SK-N-SH (cell line): ENCODE measurements around the gene AHCTF1. TPM values are rescaled to one million over a fixed set of nuclear protein-coding genes. Genes with fewer than 3 reads are reported as not detected.
"Not testable (repeated sequence)": the region's sequence is repeated elsewhere in the genome, so short reads cannot be mapped to it uniquely, and the experiment has no call there.

Experiments used
- CTCF ChIA-PET: fragments of 300-600, 350-600 bp; formaldehyde crosslinking; extraction: SDS; loops from one replicate; lab custom pipeline; 2021; lab: Yijun Ruan, JAX
- POLR2A ChIA-PET: fragments of 350-600 bp; sonication (Branson Sonifier 250); formaldehyde crosslinking; extraction: SDS; loops from one replicate; lab custom pipeline; 2020; ENCODE audit warnings: antibody characterized with exemption, inconsistent platforms; lab: Yijun Ruan, JAX
- DNase-seq: peaks from one replicate; pipeline ENCODE4 v3.0.0; 2012
- H2AFZ ChIP-seq: fragments of 200-600 bp; sonication (generic); 2 replicates; pipeline ENCODE4 v1.8.1; 2016; ENCODE audit warnings: antibody characterized with exemption, mild to moderate bottlenecking, low read depth
- H3F3A ChIP-seq: fragments of 200-600 bp; sonication (generic); replicated peaks from 2 replicates; pipeline ENCODE3; 2016; ENCODE audit warnings: antibody characterized with exemption, mild to moderate bottlenecking; ENCODE audit not compliant: insufficient read depth
- H3K27ac ChIP-seq, 2 experiments: fragments of 200-500 bp in 1 of 2; fragments of 200-600 bp in 1 of 2; sonication (Bioruptor generic) in 1 of 2; sonication (generic), shearing (Covaris generic) in 1 of 2; 2 replicates each; pipeline versions ENCODE4 v1.5.1 to v1.6.1; 2014 to 2016; ENCODE audit warnings: low read depth in 2 of 2, inconsistent platforms in 1 of 2, low read length in 1 of 2, mild to moderate bottlenecking in 1 of 2, mixed read lengths in 1 of 2
- H3K27me3 ChIP-seq: fragments of 200-600 bp; sonication (generic), shearing (Covaris generic); 2 replicates; pipeline ENCODE4 v1.6.1; 2016; ENCODE audit warnings: mixed run types; ENCODE audit not compliant: insufficient read depth
- H3K36me3 ChIP-seq, 2 experiments: fragments of 200-500 bp in 1 of 2; fragments of 200-600 bp in 1 of 2; sonication (Bioruptor generic) in 1 of 2; sonication (generic) in 1 of 2; replicated peaks in 1 of 2; 2 replicates each; pipeline versions ENCODE3 to v1.5.1; 2014 to 2016; ENCODE audit warnings: low read length in 1 of 2, mild to moderate bottlenecking in 1 of 2; ENCODE audit not compliant: insufficient read depth in 2 of 2, control insufficient read depth in 1 of 2
- H3K4me1 ChIP-seq, 2 experiments: fragments of 200-500 bp in 1 of 2; fragments of 200-600 bp in 1 of 2; sonication (Bioruptor generic) in 1 of 2; sonication (generic), shearing (Covaris generic) in 1 of 2; 2 replicates each; pipeline versions ENCODE4 v1.5.1 to v1.6.1; 2014 to 2016; ENCODE audit warnings: low read depth in 1 of 2, low read length in 1 of 2, mixed run types in 1 of 2; ENCODE audit not compliant: insufficient read depth in 2 of 2, control insufficient read depth in 1 of 2
- H3K4me2 ChIP-seq: fragments of 200-600 bp; sonication (generic), shearing (Covaris generic); 2 replicates; pipeline ENCODE4 v1.6.1; 2017; ENCODE audit warnings: mixed run types
- H3K4me3 ChIP-seq, 2 experiments: fragments of 200-500 bp in 1 of 2; fragments of 200-600 bp in 1 of 2; sonication (Bioruptor generic) in 1 of 2; sonication (generic), shearing (Covaris generic) in 1 of 2; 2 replicates each; pipeline versions ENCODE4 v1.5.1 to v1.8.1; 2014 to 2016; ENCODE audit warnings: low read depth in 2 of 2, inconsistent platforms in 1 of 2, low read length in 1 of 2, mild to moderate bottlenecking in 1 of 2, mixed read lengths in 1 of 2, moderate library complexity in 1 of 2
- H3K79me2 ChIP-seq: fragments of 200-600 bp; sonication (generic); 2 replicates; pipeline ENCODE4 v1.8.1; 2017; ENCODE audit warnings: mild to moderate bottlenecking; ENCODE audit not compliant: insufficient read depth
- H3K9ac ChIP-seq: fragments of 200-600 bp; sonication (generic); 2 replicates; pipeline ENCODE4 v1.6.1; 2017; ENCODE audit warnings: mixed run types
- H3K9me2 ChIP-seq: fragments of 200-600 bp; sonication (generic); 2 replicates; pipeline ENCODE4 v1.6.1; 2017; ENCODE audit warnings: mixed run types
- H3K9me3 ChIP-seq: fragments of 200-600 bp; sonication (generic); 2 replicates; pipeline ENCODE4 v1.6.1; 2017; ENCODE audit warnings: mixed run types, mild to moderate bottlenecking, moderate library complexity
- H4K20me1 ChIP-seq: fragments of 200-600 bp; sonication (generic); 2 replicates; pipeline ENCODE4 v1.6.1; 2017; ENCODE audit warnings: mild to moderate bottlenecking, mixed run types; ENCODE audit not compliant: insufficient read depth
- EZH2phosphoT487 ChIP-seq: fragments of 200-600 bp; sonication (generic); IDR thresholded peaks from 2 replicates; pipeline ENCODE4 v1.6.1; 2017; ENCODE audit warnings: low read depth, mixed run types, mild to moderate bottlenecking, antibody characterized with exemption, moderate library complexity, borderline replicate concordance
- FOXJ3 ChIP-seq: sonication (generic); formaldehyde crosslinking; IDR thresholded peaks from 2 replicates; pipeline ENCODE4 v1.5.1; 2020; ENCODE audit warnings: mild to moderate bottlenecking, missing genetic modification reagents
- RFX5 ChIP-seq: IDR thresholded peaks from 2 replicates; pipeline ENCODE4 v1.6.1; 2012; ENCODE audit warnings: mild to moderate bottlenecking, improper control_type of control experiment, low read length
- ZBTB33 ChIP-seq: IDR thresholded peaks from 2 replicates; pipeline ENCODE4 v1.4.0; 2012; ENCODE audit warnings: low read depth, borderline replicate concordance
- WGBS: methylation state at CpG from one replicate; pipeline ENCODE4 v1.1.6; 2017; ENCODE audit warnings: low lambda C conversion rate; 5-methylcytosine and 5-hydroxymethylcytosine counted together
- polyA plus RNA-seq, 3 experiments: library from polyadenylated mRNA; depleted of rRNA; stranded (reverse); fragments of >200 nt; gene quantifications; 2 replicates each; pipeline ENCODE4 v1.2.3, GENCODE V29; 2012

The AHCTF1 gene
- polyA plus RNA-seq, 1 of the 3 experiments (the other 2 are of a cell fraction): 8.5 TPM

- Histone ChIP-seq H3K27ac (no peak overlapping the region), H3K4me1 (no peaks in the 10 kb centered on the region; a peak in 1 of 4 replicates), H3K9ac (no peak overlapping the region), H3F3A (peaks cover 4% of the 10 kb centered on the region), H3K4me2 (no peak overlapping the region), H3K27me3 (no peaks in the 10 kb centered on the region), H3K9me2 (no peaks in the 10 kb centered on the region; the same call in 1 of the 2 replicates), H4K20me1 (no peaks in the 10 kb centered on the region), H3K36me3 (peaks cover 80 to 81% of the 10 kb centered on the region in 2 experiments), H3K79me2 (peaks cover 3% of the 10 kb centered on the region; the same call in 1 of the 2 replicates), H2AFZ (no peak overlapping the region), H3K9me3 (no peaks in the 10 kb centered on the region), H3K4me3 (no peak overlapping the region)
- no peak for DNase-seq
- WGBS: 96% methylated on average over 4 of the region's 4 CpGs
- TF ChIP-seq EZH2phosphoT487 (no peak), ZBTB33 (no peak), RFX5 (no peak)
- ChIA-PET CTCF (no interaction called here), POLR2A (no interaction called here)
Measured at GRCh38 chr1:246860401-246860800, 71.3 kb downstream of the AHCTF1 start.

- Histone ChIP-seq H3F3A (peaks cover 4% of the 10 kb centered on the region), H3K9me3 (no peaks in the 10 kb centered on the region), H3K4me2 (no peak overlapping the region), H2AFZ (no peak overlapping the region), H3K4me1 (no peaks in the 10 kb centered on the region), H3K4me3 (no peak overlapping the region), H3K27me3 (no peaks in the 10 kb centered on the region), H3K79me2 (peaks cover 9% of the 10 kb centered on the region; the same call in 1 of the 2 replicates), H3K27ac (no peak overlapping the region), H4K20me1 (no peaks in the 10 kb centered on the region), H3K9me2 (no peaks in the 10 kb centered on the region), H3K36me3 (peaks cover 84 to 88% of the 10 kb centered on the region in 2 experiments), H3K9ac (no peak overlapping the region)
- CTCF ChIA-PET: interaction anchor here (1.1 to 1.3 kb wide), 2 partner anchors 11 to 12 kb away, joined by 3 read pairs; no protein-coding TSS in a partner anchor
- POLR2A ChIA-PET: no interaction called here
- TF ChIP-seq FOXJ3 (CRISPR knock-in tag): no peak
- DNase-seq: no peak
- WGBS: 100% methylated on average over 1 of the region's 1 CpG
Measured at GRCh38 chr1:246856371-246856770, 75.4 kb downstream of the AHCTF1 start.

GRCh38 chr1:246850640-246851039, 81.1 kb downstream of the AHCTF1 start:
- CTCF ChIA-PET, H3K27me3 ChIP-seq, H4K20me1 ChIP-seq, H3K9me2 ChIP-seq, H3K9me3 ChIP-seq, H3K9ac ChIP-seq, POLR2A ChIA-PET, H3K4me3 ChIP-seq, H3K4me2 ChIP-seq, H3K27ac ChIP-seq, H3K4me1 ChIP-seq, DNase-seq, H2AFZ ChIP-seq, H3F3A ChIP-seq: not testable (repeated sequence)
- H3K79me2 ChIP-seq: peaks cover 25% of the 10 kb centered on the region
- H3K36me3 ChIP-seq: peaks cover 77 to 79% of the 10 kb centered on the region in 2 experiments
- WGBS: 100% methylated on average over 5 of the region's 5 CpGs
